Activated B cell treated with CpG ODN at 0.5 μM for 24 hours (primary cell): ENCODE measurements around the gene ZNF746. TPM values are rescaled to one million over a fixed set of nuclear protein-coding genes. Genes with fewer than 3 reads are reported as not detected.
A peak's percentile ranks its signal among the peaks of the same experiment; 100 is the strongest.

Experiments
- ATAC-seq: fragments of 200-7000 bp; cut with Tn5 transposase; one replicate; pipeline ENCODE4 v1.10.0; 2021; ENCODE audit warnings: low read depth, mild to moderate bottlenecking, moderate library complexity
- CTCF ChIA-PET: fragments of 350-600 bp; sonication (Branson Sonifier 250); formaldehyde crosslinking; loops from one replicate; lab custom pipeline; 2021; ENCODE audit warnings: antibody characterized with exemption; lab: Charles Lee
- POLR2A ChIA-PET: fragments of 350-600 bp; sonication (Branson Sonifier 250); formaldehyde crosslinking; loops from one replicate; lab custom pipeline; 2021; ENCODE audit warnings: antibody characterized with exemption; lab: Charles Lee
- DNase-seq: peaks from one replicate; pipeline ENCODE4 v3.0.0; 2022
- H3K27ac Mint-ChIP-seq: one replicate; pipeline ENCODE4 v1.8.0; 2020; ENCODE audit warnings: mixed read lengths
- H3K27me3 Mint-ChIP-seq: one replicate; pipeline ENCODE4 v1.8.0; 2021; ENCODE audit warnings: mixed read lengths
- H3K36me3 Mint-ChIP-seq: one replicate; pipeline ENCODE4 v1.8.0; 2021; ENCODE audit warnings: low read depth, mixed read lengths
- H3K4me1 Mint-ChIP-seq: one replicate; pipeline ENCODE4 v1.8.0; 2021; ENCODE audit warnings: mixed read lengths
- H3K4me3 Mint-ChIP-seq: one replicate; pipeline ENCODE4 v1.8.0; 2020; ENCODE audit warnings: mild to moderate bottlenecking, mixed read lengths
- H3K9me3 Mint-ChIP-seq: one replicate; pipeline ENCODE4 v1.8.0; 2020; ENCODE audit warnings: mixed read lengths
- intact Hi-C: fragments of 100-400 bp; cut with micrococcal nuclease; formaldehyde crosslinking; loops from one replicate; pipeline ENCODE4 v1.15.1; 2024
- total RNA-seq: library from RNA; stranded (reverse); gene quantifications from 2 replicates; pipeline ENCODE4 v1.2.3, GENCODE V29; 2022
- TF ChIP-seq, protein P1 (sequence below): fragments of 200-600 bp; IDR thresholded peaks from one replicate; pipeline ENCODE4 v1.8.0; 2022; ENCODE audit warnings: antibody characterized with exemption, mild to moderate bottlenecking

Gene ZNF746
- total RNA-seq, 1 donor from 2014 or later: 28.4 TPM

DNA sequence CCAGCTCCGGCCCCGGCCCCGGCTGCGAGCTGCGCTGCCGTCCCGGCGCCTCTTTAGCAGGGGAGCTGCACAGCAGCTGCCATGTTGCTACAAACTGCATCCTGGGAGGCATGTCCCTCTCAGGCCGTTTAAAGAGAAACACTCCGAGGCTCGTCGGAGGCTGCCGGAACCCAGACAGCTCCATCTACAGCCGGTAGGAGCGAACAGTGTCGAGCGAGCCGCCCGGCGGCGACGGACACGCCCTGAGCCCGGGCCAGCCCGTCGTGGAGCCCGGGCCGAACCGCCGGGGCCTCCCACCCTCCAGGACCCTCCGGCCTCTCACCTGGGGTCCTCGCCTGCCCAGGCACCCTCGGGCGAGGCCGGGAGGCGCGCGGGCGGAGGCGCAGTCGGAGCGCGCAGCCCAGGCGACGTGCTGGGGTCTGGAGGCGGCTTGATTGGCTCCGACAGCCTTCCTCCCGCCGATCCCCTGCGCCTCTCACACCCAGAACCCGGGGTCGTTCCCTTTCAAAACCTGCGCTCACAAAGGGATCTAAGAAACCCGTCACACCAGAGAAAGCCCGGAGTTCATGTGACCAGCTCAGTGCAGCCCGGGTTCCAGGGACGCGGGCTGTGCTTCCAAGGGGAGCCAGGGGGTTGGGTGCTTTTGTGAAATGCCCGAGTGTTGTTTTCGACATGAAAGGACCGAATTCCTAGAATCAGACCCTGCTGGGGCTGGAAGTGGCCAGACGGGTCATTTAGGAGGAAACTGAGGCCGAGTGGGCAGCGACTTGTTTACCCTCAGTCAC lies 36.9 kb downstream of the ZNF746 start, which contains the start of gene ZNF777:
ZNF777 (minus strand) TSS at position 570 of the 785 bp plus-strand sequence. CDS start 5,040 bp downstream, outside the sequence.
- ChIA-PET CTCF (interaction anchor here (0.8 to 2.7 kb wide), 6 partner anchors 38 to 455 kb away, joined by 3 to 22 read pairs (median 4); no protein-coding TSS in a partner anchor), POLR2A (interaction anchor here (0.6 to 2.2 kb wide), 8 partner anchors 32 to 1941 kb away, joined by 3 to 13 read pairs (median 6); partner anchors contain the start of genes ZNF398 and ZNF425)
- peak; percentile 69 for DNase-seq
- Mint-ChIP-seq H3K9me3 (no peaks in the 10 kb centered on the region), H3K4me3 (peak within 1 kb of the TSS; percentile 87), H3K4me1 (peaks cover 24% of the 10 kb centered on the region), H3K27me3 (peaks cover 9% of the 10 kb centered on the region), H3K36me3 (peaks cover 14% of the 10 kb centered on the region), H3K27ac (peak within 1 kb of the TSS; percentile 65)
- TF ChIP-seq, protein P1, sequence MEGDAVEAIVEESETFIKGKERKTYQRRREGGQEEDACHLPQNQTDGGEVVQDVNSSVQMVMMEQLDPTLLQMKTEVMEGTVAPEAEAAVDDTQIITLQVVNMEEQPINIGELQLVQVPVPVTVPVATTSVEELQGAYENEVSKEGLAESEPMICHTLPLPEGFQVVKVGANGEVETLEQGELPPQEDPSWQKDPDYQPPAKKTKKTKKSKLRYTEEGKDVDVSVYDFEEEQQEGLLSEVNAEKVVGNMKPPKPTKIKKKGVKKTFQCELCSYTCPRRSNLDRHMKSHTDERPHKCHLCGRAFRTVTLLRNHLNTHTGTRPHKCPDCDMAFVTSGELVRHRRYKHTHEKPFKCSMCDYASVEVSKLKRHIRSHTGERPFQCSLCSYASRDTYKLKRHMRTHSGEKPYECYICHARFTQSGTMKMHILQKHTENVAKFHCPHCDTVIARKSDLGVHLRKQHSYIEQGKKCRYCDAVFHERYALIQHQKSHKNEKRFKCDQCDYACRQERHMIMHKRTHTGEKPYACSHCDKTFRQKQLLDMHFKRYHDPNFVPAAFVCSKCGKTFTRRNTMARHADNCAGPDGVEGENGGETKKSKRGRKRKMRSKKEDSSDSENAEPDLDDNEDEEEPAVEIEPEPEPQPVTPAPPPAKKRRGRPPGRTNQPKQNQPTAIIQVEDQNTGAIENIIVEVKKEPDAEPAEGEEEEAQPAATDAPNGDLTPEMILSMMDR: no peak
- peak; percentile 97 for ATAC-seq
- intact Hi-C loops: loop anchor here (1.0 to 5.0 kb wide), 7 partner anchors 37 to 312 kb away; partner anchors contain the start of genes ZNF212, ZNF467, ZNF746 and ZNF783

DNA sequence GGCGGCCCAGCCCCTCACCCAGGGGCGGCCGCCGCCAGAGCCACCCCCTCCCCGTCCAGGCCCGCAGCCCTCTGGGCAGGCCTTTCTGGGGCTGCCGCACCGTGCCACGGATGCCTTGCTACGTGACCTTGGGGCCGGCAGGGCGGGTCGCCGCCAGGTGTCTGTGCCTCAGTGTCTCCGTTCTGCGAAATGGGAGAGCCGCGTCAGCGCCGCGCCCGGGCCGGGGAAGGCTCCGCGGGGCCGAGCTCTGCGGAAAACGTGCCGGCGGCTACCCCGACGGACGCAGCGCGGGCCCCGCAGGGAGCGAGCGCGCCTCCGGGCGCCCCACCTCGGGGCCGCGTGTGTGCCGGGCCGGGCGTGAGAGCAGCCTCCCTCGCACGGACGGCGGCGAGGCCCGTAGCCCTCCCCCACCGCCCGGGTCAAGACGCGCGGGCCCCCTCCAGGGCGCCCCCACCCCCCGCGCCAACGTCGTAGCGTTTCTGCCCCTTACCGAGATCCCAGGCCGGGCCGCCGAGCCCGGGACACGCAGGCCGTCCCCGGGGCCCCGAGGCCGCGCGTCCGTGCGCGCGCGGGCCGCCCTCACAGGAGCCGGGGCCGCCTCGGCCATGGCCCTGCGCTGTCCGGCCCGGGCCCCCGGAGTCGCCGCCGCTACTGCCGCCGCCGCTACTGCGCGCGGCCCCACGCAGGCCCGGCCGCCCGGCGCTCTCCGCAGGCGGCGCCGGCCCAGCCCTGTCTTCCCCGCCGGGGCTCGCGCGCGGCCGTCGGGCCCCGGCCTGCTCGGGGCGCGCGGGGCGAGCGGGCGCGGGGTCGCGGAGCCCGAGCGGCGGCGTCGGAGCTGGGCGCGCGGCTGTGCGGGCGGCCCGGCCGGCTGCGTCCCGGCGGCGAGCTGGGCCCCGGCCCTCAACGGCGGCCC lies 37.8 kb downstream of the ZNF746 start:
- H3K27me3 Mint-ChIP-seq: peaks cover 7% of the 10 kb centered on the region
- H3K36me3 Mint-ChIP-seq: peaks cover 23% of the 10 kb centered on the region
- H3K9me3 Mint-ChIP-seq: no peaks in the 10 kb centered on the region
- peak overlapping the region; percentile 38 for H3K4me3 Mint-ChIP-seq
- ChIA-PET CTCF (interaction anchor here (0.8 to 2.7 kb wide), 5 partner anchors 37 to 455 kb away, joined by 3 to 22 read pairs (median 5); no protein-coding TSS in a partner anchor), POLR2A (interaction anchor here (0.6 to 2.2 kb wide), 7 partner anchors 31 to 1942 kb away, joined by 3 to 13 read pairs (median 7); partner anchors contain the start of genes ZNF398 and ZNF425)
- ATAC-seq (peak; percentile 18), DNase-seq (peak; percentile 32)
- H3K27ac Mint-ChIP-seq: no peak overlapping the region
- TF ChIP-seq, protein P1: no peak
- intact Hi-C loops: loop anchor here (1.0 to 5.0 kb wide), 7 partner anchors 37 to 313 kb away; partner anchors contain the start of genes ZNF212, ZNF467, ZNF746 and ZNF783
- peaks cover 24% of the 10 kb centered on the region for H3K4me1 Mint-ChIP-seq

DNA sequence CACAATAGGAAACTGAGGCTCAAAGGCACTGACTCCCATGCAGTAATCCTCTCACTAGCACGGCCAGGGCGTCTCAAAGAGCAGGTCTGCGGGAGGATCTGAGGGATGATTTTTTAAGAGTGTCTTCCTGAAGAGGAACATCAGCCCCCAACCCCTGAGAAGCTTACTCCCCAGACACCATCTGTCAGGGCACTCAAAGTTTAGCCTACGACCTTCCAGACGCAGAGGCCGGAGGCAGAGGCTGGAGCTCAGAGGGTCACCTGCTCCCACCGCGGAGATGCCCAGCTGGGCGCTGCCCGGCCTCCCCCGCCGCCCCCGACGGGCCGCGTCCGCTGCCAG lies 38.4 kb downstream of the ZNF746 start:
- H3K4me3 Mint-ChIP-seq: peak overlapping the region; percentile 76
- TF ChIP-seq, protein P1: no peak
- H3K27ac Mint-ChIP-seq: no peak overlapping the region

DNA sequence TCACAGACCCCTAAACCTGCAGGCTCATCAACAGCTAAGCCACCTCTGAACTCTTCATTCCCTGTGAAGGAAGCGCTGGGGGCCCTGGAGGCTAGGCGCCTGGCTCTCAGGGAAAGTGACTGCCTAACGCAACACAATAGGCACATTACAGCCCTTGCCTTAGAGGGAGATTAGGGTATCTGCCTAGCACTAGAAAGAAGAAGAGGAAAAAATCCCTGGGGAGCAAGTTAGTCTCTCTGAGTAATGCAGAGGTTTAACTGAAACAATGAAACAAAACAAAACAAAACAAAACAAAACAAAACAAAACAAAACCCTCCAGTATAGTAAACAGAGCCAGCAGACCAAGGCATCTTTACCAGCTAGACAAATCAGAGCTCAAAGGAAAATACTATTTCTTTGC lies 39.4 kb downstream of the ZNF746 start:
- POLR2A ChIA-PET: interaction anchor here (0.5 kb wide), 1 partner anchor 243 kb away, joined by 3 read pairs; no protein-coding TSS in a partner anchor
- no peak for ATAC-seq
- intact Hi-C loops: no loop called here
- Mint-ChIP-seq H3K27ac (no peak overlapping the region), H3K4me1 (peaks cover 24% of the 10 kb centered on the region), H3K36me3 (peaks cover 38% of the 10 kb centered on the region), H3K9me3 (no peaks in the 10 kb centered on the region), H3K27me3 (no peaks in the 10 kb centered on the region), H3K4me3 (peak overlapping the region; percentile 76)
- no peak for DNase-seq
- TF ChIP-seq, protein P1: no peak
- CTCF ChIA-PET: no interaction called here

More for the DNA sequence above, 38.4 kb downstream of the ZNF746 start:
- no peaks in the 10 kb centered on the region for H3K9me3 Mint-ChIP-seq
- peaks cover 30% of the 10 kb centered on the region for H3K36me3 Mint-ChIP-seq
- peaks cover 24% of the 10 kb centered on the region for H3K4me1 Mint-ChIP-seq
- ATAC-seq: no peak
- intact Hi-C loops: no loop called here
- no peak for DNase-seq
- ChIA-PET POLR2A (interaction anchor here (2.2 kb wide), 1 partner anchor 37 kb away, joined by 13 read pairs; no protein-coding TSS in a partner anchor), CTCF (no interaction called here)
- peaks cover under 1% of the 10 kb centered on the region for H3K27me3 Mint-ChIP-seq
